NCI-H2171 treated with DMSO at 0.1 percent for 48 hours (cell line): Measurements from ENCODE around the gene KIF25.

ENCODE experiments used
- DNase-seq: peaks from one replicate; lab custom pipeline; 2025; lab: John Stamatoyannopoulos, UW

Gene KIF25

DNA sequence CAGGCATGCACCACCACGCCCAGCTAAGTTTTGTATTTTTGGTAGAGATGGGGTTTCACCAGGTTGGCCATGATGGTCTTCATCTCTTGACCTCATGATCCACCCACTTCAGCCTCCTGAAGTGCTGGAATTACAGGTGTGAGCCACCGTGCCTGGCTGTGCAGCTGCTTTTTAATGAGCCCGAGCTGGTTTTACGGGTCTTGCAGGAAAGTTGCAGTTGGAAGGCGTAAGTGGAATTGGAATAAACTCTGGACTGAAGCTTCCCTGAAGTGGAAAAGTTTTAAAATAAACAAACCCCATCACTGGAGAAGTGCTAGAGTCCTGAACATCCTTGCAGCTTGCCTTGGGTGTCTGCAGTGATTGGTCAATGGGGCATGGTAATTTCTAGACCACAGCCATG lies 40.4 kb downstream of the KIF25 start:
- DNase-seq: no peak

DNA sequence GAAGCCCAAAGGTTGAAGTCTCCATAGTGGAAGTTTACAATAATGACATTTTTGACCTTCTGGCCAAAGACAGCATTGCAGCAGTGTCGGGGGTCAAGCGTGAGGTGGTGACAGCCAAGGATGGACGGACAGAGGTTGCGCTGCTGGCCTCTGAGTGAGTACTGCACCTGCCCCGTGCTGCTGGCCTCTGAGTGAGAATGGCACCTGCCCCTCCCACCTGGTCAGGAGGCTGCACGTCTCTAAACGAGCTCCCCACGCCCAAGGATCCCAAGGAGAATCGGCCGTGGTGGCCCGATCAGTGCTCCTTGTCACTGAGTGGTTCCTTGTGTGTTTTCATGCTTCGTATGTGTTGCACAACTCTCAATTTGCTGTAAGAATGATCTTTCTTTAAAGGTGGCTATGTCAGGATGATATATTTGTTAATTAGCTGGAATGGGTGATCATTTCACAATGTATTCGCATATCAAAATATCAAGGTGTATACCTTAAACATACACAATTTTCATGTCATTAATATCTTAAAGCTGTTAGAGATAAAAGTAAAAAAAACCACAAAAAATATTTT lies 41.2 kb downstream of the KIF25 start:
- DNase-seq: no peak

DNA sequence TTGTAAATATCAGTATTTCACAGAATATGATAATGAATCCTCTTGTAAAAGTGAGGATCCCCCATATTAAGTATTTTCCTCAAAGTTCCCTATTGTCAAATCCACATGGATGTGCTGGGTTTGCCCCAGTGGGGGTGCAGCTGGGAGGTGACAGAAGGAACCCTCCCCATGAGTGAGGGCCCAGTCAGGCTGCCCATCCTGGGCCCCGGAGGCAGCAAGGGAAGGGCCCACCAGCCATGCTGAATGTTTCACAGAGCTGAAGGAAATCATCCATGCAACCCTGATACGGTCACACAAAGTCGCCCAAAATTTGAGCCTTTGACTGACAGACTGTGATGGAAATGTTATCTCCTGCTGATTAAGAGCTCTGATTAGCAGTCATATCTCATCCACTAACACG lies 41.8 kb downstream of the KIF25 start:
- no peak for DNase-seq

DNA sequence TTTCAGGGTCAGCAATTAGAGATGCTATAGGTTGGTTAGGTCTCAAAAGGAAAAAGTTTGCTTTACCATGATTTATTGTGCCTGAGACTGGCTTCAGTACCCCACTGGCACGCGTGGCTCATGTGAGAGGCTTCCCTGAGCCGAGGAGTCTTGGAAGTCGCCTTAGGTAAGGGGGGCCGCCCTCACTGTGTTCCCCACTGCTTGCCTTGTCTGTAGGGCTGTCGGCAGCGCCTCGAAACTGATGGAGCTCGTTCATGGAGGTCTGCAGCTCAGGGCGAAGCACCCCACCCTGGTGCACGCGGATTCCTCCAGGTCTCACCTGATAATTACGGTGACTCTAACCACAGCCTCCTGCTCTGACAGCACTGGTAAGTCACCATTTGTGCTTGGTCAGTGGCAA lies 42.4 kb downstream of the KIF25 start:
- no peak for DNase-seq

DNA sequence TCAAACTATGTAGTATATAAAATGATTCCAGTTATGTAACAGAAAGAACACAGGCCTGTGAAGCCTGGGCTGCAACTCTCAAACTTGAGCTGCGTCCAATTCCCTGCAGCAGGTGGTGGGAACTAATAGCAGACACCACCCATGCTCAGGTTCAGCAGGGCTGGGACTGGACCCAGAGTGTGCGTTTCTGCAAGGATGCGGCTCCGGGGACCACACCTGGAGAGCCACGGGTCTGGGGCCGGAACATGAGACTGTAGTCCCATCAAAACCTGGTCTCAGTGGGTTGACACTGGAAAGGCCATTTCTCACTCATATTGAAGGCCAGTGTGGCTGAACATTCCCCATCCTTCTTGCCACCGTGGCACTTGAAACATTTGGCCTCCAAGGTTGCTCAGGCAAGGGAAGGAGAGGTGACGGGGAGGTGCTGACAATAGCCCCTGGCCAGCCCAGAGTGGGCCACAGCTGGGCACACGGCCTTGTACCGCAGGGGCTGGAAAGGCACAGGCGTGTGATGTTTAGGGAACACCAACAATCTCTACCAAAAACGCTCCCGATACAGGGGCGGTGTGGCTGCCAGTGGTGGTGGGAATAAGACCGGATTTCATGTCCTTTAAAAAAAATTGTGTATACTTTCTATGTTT lies 43.5 kb downstream of the KIF25 start:
- no peak for DNase-seq

DNA sequence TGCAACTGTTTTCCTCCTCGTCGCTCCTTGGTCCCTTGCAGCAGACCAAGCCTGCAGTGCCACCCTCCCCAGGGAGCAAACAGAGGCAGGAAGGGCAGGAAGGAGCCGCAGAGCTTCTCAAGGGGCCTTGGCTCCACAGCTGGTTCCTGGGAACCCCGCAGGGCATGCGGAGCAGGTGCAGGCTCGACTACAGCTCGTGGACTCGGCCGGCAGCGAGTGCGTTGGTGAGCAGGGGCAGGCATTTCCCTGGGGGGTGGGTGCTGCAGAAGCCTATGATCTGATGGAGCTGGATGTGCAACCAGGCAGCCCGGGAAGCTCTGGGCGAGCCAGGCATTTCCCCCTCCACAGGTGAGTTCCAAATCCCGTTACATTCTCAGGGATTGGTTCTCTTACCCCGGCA lies 44.5 kb downstream of the KIF25 start:
- DNase-seq: peak; percentile 31

DNA sequence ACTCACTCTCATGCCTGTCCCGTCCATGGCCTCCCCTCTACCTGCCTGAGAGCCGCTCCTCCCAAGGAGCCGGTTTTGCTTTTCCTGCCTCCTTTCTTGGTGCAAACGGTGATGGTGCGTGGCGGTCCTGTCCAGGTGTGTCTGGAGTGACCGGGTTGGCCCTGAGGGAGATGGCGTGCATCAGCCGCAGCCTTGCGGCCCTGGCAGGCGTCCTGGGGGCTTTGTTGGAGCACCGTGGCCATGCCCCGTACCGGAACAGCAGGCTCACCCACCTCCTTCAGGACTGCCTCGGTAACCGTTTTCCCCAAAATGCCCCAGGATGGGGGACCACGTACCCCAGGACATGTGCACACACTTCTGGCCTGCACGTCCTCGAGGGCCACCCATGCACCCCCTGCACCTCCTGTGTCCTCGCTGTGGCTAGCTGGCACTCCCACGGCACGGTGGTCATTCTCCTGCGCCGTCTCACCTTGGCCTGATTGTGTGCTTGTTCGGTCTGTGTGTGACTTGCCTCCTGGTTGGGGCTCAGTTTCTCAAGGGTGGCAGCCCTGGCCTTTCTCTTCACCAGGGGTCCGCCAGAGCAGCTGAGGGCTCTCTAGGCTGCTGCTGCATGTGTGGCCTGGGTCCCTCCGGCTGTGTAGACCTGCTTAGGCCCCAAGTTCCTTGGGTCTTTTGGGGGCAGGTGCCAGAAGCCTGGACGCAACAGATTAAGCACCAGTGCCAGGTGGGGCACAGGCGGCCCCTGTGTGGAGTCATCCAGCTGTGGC lies 45.1 kb downstream of the KIF25 start:
- DNase-seq: no peak

DNA sequence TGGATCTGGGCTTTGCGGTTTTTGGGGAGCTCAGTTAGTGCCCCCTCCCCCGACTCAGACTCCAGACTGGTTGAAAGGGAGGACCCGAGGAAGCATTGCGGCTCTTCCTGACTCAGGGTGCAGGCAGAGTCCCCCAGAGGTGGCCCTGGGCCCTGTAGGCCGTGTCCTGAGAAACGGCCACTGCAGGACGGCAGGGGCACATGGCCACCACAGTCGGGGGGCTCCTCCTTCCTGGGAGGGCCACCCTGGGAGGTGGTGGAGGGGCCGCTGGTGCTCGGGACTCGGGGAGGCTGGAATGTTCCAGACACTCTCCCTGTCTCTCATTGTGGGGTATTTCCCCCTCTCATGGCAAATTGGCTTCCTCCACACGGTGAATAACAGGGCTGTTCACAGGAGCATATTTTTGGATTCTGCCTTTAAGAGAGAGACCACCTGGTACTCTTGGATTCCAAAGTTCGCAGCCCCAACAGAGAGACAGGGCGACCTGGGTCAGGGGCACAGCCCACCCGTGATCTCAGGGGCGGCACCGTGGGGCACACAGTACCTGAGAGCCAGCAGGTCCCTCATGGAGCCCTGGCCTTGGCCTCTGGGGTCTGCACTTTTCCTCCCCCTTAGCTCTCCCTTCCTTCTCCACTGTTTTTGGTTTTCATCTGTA lies 45.8 kb downstream of the KIF25 start:
- DNase-seq: no peak

DNA sequence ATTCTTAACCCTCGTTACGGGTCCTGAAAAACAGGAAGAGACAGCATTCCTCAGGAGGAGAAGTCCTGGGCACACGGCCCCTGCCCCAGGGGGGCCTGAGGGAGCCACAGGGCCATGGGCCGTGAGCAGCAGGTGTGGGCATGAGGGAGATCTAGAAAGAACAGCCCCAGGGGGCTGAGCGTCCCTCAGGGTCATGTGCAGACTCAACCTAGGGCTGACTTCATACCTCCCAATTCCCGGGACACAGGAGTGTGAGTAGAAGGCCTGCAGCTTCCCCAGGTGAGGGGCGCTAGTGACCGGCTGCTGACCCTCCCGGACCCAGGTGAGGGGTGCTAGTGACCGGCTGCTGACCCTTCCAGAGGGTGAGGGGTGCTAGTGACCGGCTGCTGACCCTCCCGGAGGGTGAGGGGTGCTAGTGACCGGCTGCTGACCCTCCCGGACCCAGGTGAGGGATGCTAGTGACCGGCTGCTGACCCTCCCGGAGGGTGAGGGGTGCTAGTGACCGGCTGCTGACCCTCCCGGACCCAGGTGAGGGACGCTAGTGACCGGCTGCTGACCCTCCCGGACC lies 46.5 kb downstream of the KIF25 start:
- no peak for DNase-seq

DNA sequence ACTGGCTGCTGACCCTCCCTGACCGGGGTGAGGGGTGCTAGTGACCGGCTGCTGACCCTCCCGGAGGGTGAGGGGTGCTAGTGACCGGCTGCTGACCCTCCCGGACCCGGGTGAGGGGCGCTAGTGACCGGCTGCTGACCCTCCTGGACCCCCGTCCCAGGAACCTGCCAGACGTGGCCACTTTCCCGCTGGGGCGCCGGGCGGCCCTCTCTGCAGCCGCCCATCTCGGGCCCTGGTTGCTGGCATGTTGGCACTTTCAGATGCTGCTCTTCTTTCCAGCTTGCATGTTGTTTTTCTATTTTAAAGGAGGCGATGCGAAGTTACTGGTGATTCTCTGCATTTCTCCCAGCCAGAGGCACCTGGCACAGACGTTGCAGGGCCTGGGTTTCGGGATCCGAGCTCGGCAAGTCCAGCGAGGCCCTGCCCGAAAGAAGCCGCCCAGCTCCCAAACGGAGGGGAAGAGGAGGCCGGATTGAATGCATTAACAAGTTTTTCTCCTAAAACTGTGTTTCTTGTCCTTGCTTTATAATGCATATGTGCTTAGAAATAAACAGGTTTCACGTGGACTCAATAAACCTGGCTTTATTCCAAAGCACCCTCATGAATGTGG lies 47.2 kb downstream of the KIF25 start:
- DNase-seq: no peak

DNA sequence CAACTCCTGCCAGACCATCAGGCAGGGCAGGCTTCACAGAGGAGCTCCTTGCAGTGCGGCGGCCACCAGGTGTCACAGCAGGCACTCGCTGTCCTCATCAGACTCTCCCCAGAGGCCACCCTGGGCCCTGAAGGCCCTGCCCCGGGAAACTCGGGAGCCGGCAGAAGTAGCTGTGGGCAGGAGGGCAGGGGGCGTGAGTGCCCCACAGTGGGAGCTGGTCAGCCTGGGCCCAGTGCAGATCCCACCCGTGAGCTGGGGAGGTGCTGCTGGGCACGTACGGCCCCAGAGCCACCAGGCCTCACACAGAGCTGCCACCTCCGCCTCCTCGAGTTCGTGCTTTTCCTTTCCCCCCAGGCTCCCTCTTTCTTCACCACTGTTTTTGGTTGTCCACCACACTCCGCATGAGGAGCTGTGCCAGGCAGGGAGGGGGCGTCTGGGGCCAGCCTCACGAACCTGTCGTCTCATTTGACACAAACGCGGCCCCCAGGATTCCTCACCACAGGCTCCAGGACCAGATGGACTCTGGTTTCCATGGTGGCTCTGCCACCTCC lies 47.7 kb downstream of the KIF25 start:
- DNase-seq: no peak

DNA sequence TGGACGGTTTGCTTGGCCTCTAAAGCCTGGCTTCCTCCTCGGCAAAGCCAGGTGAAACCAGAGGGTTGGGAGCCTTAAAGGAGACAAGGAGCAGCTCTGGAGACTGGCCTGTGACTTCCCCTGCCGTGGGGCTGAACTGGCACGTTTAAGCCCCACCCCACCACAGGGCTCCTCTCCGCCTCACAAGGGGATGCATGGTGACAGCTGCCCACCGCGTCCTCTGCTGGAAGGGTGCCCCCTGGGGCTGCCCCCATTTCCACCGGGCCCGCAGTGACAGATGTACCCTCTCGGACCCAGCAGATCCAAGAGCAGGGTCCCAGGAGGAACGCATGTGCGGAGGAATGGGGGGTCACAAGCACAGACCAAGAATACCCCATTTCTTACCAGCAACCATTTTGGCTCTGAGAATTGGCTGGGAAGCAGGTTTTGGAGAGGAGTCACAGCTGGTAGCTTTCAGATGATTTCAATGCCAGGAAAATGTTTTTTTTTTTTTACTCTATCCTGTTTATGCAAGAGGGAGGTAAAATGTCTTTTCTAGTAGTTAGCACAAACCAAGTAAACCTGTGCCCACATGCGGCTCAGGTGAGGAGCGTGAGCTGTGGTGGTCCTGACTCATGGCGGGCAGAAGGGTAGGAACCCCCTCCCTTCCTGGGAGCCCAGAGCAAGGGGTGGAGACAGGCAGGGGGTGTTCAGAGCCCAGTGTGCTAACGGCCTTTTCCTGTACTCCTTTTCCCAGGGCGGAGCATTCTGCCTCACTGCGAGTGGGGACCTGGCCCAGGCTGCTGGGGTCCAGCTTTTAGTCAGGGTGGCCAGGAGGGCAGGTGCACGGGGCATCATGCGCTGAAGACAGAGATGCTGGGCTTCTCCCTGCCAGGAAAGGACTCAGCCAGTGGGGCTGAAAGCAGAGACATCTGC lies 48.5 kb downstream of the KIF25 start:
- peak; percentile 66 for DNase-seq

DNA sequence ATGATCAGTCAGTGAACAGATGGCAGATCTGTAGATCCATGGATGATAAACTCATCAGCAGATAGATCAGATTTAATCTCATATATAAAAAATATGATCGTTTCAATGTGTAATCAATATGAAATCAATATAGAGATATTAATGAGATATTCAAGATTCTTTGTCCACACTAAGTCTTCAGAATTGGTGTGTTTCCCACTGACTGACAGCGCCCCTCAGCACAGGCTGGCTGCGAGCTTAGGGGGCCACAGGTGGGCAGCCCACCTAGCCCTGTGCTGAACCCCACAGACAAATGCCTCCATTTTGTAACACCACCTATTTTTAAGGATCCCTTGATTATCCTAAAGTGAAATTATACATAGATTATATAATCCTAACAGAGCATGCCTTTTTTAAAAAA lies 49.2 kb downstream of the KIF25 start:
- DNase-seq: no peak

DNA sequence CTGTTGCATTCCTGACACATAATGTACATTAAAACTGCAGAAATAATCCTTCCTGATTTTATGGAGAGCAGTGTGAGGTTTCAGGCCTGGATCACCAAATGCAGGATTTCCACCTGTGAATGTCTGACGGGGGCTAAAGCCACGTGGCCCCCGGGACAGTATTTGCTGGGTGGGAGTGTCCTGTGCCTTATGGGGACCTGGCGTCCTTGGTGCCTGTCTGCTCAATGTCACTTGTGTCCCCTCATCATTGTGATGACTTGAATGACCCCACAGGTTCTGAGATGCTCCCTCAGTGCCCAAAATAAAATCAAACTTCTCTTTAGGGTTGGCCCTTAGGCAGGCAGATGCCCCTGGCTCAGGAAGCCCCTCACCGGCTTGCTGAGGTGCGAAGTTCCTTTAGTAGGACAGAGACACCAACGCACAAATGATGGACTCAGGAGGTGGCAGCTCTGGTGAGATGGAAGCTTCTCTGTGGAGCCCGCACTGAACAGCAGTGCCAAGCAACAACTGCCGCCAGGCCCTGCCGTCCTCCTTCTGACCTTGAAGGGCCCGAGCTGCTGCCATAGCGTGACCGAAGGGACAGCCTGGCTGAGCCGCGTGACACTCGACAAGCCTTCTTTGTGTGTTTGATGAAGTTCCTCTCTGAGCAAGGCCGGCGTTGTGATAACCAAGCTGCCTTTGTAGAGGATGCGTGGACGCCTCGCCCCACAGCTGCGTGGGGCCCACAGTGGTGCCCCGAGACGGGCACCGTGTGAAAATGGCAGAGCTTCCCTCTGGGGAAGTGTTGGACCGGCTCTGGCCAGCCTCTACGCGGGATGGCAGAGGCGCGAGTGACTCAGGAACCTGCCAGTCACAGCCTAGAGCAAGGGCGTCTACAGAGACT lies 50.6 kb downstream of the KIF25 start:
- DNase-seq: no peak

DNA sequence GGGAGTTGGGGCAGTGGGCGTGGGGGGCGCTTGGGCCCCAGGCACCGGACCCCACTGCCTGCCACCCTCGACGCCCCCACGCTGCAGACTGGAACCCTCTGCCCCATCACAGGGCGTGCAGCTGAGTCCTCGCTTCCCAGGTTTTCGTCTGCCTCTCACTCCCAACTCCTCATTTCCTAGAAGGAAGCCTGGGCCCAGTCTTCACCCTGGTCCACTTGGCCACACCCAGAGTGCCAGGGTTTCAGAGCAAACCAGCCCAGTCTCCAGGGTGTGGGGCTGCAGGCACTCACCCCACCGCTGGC lies 51.2 kb downstream of the KIF25 start:
- no peak for DNase-seq

DNA sequence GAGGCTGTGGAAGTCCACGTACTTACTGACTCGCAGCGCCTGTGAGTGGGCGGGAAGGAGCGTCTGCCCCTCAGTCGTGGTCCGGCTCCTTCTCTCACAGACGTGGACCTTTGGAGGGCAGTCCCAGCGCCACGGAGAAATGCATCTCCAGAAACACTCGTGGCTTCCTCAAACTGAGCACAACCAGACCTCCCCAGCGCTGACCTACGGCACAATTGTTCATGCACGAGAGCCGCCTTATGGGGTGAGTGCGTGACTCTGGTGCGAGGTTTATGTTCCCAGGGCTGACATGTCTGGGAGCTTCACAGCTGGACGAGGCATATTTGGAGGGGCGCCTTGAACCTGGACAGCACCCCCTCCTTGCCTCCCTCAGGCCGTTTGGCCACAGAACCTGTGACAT lies 51.8 kb downstream of the KIF25 start:
- DNase-seq: no peak

DNA sequence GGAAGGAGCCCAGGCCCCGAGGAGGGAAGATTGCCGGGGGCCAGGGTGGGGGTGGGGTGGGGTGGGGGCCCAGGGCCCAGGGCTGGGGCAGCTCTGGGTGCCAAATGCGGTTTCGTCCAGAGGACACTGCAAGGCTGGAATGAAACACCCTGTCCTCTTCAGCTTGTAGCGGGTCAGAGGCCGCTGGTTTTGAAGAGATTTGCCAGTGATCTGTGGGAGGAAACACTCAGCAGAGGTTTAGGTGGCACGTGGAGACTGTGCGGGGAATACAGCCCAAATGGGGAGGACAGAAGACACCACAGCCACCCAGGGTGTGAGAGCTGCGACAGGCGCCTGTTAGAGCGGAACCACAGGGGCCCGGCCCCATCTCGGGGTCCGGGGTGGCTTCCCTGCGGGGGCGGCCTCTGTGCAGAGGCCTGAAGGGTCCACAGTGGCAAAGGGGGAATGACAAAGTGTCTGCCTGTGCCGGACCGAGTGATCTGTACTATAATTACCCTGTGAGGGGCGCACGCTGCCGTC lies 52.3 kb downstream of the KIF25 start:
- DNase-seq: no peak

DNA sequence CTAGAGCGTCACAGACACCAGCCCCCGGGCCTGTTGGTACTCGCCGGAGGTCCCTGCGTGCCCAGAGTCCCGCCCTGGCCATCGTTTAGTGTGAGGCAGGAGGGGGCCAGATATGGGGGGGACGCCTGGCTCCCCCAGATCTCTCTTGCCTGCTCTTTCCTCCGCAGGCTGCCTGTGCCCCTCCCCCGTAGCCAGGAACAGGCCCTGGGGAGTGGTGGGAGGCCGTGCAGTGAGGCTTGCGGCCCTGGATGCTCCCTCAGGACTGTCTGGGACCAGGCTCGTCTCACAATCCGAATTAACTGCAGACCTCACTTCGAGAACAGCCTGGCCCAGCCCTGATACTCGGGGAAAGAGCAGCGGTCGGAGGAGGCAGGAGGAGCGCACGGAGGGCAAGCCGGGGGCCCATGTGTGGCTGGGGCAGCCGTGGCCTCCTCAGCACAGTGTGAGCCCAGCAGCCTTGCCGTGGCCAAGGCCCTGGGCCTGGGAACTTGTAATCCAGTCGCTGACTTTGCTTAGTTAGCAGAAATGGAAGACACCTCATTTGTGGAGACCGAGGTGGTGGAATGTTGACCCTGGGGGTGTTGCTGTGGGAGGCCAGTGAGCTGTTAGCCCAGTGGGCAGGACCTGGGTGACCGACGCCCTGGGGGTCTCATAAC lies 52.9 kb downstream of the KIF25 start:
- no peak for DNase-seq

DNA sequence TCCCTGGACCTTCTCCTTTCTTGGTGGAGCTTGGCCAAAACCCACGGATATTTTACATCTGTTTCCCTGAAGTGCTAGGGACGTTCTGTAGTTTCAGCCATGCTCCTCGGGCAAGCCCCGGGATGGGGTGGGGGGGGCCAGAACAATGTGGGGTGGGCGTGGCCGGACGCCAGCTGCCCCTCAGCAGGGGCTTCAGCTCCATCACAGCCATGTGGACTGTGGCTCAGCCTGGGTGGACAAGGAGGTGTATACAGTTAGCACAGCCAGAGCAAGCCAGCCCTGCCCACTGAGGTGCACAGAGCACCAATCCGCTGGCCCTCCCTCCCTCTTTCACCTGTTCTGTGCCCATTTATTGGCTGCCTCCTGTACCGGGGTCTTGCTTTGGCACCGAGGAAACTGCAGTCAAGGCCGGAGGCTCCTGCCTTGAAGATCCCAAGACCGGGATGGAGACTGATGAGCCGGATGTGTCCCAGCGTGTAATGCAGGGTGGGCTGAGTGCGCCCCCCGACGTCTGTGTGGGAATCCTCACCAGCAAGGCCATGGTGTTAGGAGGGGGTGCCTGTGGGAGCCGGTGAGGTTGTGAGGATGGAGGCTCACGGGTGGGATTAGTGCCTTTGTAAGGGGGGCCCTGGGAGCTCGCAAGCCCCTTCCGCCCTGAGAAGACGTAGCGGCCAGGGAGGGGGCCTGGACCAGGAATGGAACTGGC lies 53.6 kb downstream of the KIF25 start:
- DNase-seq: no peak
